Measurements from ENCODE around the gene ZBTB38.

ZBTB38 gene

DNA sequence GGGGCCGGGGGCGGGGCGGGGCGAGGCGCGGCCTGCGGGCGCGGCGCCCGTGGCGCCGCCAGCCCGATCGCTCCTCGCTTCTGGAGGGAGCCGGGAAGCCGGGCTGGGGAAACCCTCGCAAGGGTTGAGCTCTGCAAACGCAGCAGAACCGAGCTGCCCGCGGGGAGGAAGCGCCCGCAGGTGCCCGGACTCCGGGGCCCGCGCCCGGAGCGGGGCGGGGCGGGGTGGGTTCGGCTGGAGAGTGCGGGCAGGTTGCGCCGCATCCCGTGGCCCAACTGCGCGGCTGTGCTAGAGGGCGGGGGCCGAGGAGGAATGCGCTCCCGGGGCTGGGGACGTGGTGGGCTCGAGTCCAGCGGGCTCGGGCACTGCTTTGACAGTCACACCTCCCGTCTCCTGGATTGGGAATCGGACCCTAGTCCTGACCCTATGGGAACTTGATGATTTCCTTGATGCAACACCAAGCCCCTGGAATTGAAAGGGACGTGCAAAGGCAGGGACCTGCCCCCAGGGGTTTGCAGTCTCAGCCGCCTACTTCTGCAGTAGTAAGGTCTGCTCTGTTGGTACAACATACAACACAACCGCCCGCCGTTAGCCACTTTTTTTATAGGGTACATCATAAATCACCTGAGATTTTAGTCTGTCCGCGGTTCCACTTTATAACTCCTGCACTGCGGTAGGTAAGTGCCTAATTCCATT, 34.3 kb downstream of the ZBTB38 start:
- Mint-ChIP-seq H3K27ac (peak overlapping the region; percentile 85), H3K4me3 (peak overlapping the region; percentile 78), H3K9me3 (no peaks in the 10 kb centered on the region), H3K4me1 (ENCODE audit: low read depth) (peaks cover 42% of the 10 kb centered on the region), H3K36me3 (ENCODE audit: low read depth) (peaks cover 33% of the 10 kb centered on the region), H3K27me3 (no peaks in the 10 kb centered on the region)
- intact Hi-C loops (cut with micrococcal nuclease), result loop anchor here (2.0 to 5.0 kb wide), 3 partner anchors 35 to 92 kb away; partner anchors contain the start of gene ZBTB38

DNA sequence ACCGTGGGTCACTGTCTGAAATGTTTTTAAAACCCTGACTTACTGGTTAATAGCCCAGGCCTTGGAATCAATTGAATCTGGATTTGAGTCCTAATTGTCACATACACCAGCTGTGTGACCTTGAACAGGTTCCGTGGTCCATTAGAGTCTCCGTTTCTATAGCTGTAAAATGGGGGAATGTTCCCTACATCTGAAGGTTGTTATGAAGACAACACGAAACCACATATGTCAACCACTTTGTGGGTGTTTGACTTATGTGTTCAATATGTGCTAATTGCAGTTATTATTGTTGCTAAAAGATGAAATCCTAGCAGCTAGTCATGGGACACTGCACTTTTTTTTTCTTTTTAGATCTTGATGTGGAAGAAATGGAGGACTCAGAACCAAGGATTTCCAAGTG, 35.3 kb downstream of the ZBTB38 start:
- Mint-ChIP-seq H3K27ac (no peak overlapping the region), H3K4me1 (ENCODE audit: low read depth) (peaks cover 42% of the 10 kb centered on the region), H3K9me3 (no peaks in the 10 kb centered on the region), H3K27me3 (no peaks in the 10 kb centered on the region), H3K36me3 (ENCODE audit: low read depth) (peaks cover 39% of the 10 kb centered on the region), H3K4me3 (no peak overlapping the region)
- intact Hi-C loops (cut with micrococcal nuclease), result loop anchor here (2.0 to 5.0 kb wide), 3 partner anchors 36 to 93 kb away; partner anchors contain the start of gene ZBTB38

DNA sequence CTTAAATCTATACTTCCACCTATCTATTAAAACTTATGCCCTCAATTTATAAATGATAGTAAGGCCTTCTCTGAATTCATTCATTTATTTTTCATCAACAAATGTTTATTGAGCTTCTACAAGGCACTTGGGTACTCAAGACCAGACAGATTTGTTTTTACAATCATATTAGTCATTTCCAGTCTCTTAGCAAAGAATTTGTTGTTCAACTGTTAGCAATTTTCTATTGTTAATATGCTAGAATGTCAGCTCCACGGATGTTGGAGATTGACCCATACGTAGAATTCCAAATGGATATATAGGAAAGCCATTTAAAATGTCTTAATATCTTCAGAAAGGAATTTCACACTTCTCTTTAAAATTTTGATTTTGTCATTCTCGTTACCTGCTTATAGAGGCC, 36.7 kb downstream of the ZBTB38 start:
- peaks cover 49% of the 10 kb centered on the region for H3K36me3 Mint-ChIP-seq (ENCODE audit: low read depth)
- no peak overlapping the region for H3K27ac Mint-ChIP-seq
- no peaks in the 10 kb centered on the region for H3K27me3 Mint-ChIP-seq
- H3K4me3 Mint-ChIP-seq, result no peak overlapping the region
- intact Hi-C loops (cut with micrococcal nuclease), result no loop called here
- H3K4me1 Mint-ChIP-seq (ENCODE audit: low read depth), result peaks cover 39% of the 10 kb centered on the region
- no peaks in the 10 kb centered on the region for H3K9me3 Mint-ChIP-seq

DNA sequence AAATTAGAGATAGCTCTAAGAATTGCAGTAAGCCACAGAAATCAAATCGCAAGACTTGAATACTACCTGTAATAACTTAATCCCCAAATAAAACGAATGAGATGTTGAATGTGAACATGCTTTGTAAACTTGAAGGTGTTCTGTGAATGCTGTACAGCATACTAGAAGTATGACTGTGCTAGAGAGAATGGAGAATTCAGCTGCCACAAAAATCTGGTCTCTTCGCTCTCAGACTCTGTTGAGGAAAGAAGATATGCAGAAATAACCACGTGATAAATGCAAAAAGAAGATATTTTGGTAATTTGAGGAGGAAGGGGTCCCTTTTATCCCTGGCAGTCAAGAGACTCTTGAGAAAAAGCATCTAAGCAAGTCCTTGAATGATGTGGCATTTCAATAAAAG, 37.3 kb downstream of the ZBTB38 start:
- no peaks in the 10 kb centered on the region for H3K9me3 Mint-ChIP-seq
- no peaks in the 10 kb centered on the region for H3K27me3 Mint-ChIP-seq
- intact Hi-C loops (cut with micrococcal nuclease), result no loop called here
- H3K36me3 Mint-ChIP-seq (ENCODE audit: low read depth), result peaks cover 54% of the 10 kb centered on the region
- H3K4me1 Mint-ChIP-seq (ENCODE audit: low read depth), result peaks cover 44% of the 10 kb centered on the region
- peak overlapping the region; percentile 0 for H3K27ac Mint-ChIP-seq
- no peak overlapping the region for H3K4me3 Mint-ChIP-seq

DNA sequence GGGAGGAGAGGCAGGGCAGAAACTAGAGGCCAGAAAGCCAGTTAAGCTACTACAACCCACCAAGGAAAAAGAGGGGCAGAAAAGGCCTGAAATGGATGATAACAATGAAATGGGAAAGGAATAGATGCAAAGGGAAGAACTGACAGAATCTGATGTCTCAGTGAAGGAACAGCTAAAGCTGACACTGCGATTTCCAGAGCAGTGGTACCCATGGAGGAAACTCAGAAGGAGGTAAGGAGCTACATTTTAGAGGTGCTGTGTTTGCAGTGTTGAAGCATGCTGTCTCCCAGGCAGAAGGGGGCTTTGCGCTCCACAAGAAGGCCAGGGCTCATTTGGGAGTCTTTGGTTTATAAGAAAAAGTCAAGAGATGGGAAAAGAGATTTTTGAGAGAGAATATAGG, 38.0 kb downstream of the ZBTB38 start:
- Mint-ChIP-seq H3K4me1 (ENCODE audit: low read depth) (peaks cover 50% of the 10 kb centered on the region), H3K9me3 (no peaks in the 10 kb centered on the region), H3K27me3 (no peaks in the 10 kb centered on the region), H3K36me3 (ENCODE audit: low read depth) (peaks cover 54% of the 10 kb centered on the region), H3K27ac (peak overlapping the region; percentile 0), H3K4me3 (no peak overlapping the region)
- intact Hi-C loops (cut with micrococcal nuclease), result no loop called here

DNA sequence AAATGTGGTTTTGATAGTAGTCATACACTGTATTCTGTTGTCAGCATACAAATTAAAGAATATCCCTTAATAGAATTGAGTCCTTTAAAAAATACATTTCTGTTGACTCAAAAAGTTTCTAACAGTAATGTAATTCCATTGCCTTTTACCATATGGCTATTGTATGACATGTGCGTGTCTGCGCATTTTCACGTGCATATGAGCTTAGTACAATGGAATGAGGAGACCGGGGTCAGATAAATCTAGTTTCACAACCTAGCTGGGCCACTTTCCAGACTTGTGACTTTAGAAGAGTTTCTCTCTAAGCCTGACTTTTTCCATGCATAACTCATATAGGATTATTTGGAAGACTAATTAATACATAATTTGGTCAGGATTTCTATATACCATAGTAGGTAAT, 38.7 kb downstream of the ZBTB38 start:
- H3K4me3 Mint-ChIP-seq, result no peak overlapping the region
- H3K36me3 Mint-ChIP-seq (ENCODE audit: low read depth), result peaks cover 54% of the 10 kb centered on the region
- no peaks in the 10 kb centered on the region for H3K27me3 Mint-ChIP-seq
- intact Hi-C loops (cut with micrococcal nuclease), result no loop called here
- H3K4me1 Mint-ChIP-seq (ENCODE audit: low read depth), result peaks cover 53% of the 10 kb centered on the region
- no peaks in the 10 kb centered on the region for H3K9me3 Mint-ChIP-seq
- H3K27ac Mint-ChIP-seq, result no peak overlapping the region

DNA sequence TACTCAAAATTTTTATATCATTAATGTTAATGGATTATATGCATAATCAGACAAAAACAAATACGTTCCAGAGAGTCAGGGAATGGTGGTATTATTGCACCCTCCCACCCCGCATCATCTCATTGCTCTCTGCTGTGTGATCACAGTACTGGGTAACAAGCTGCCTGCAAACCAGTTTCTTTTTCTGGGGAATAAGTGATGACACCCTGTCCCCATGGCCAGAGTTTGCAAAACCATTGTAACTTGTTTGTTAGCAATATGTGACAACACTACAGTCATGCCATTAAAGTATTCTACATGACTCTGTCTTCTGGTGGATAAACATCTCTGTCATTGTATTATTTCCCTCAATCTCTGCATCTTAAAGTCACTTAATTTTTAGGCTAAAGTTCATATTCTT, 39.5 kb downstream of the ZBTB38 start:
- no peak overlapping the region for H3K4me3 Mint-ChIP-seq
- no peak overlapping the region for H3K27ac Mint-ChIP-seq
- peaks cover 59% of the 10 kb centered on the region for H3K4me1 Mint-ChIP-seq (ENCODE audit: low read depth)
- H3K9me3 Mint-ChIP-seq, result no peaks in the 10 kb centered on the region
- intact Hi-C loops (cut with micrococcal nuclease), result no loop called here
- H3K27me3 Mint-ChIP-seq, result no peaks in the 10 kb centered on the region
- H3K36me3 Mint-ChIP-seq (ENCODE audit: low read depth), result peaks cover 58% of the 10 kb centered on the region

DNA sequence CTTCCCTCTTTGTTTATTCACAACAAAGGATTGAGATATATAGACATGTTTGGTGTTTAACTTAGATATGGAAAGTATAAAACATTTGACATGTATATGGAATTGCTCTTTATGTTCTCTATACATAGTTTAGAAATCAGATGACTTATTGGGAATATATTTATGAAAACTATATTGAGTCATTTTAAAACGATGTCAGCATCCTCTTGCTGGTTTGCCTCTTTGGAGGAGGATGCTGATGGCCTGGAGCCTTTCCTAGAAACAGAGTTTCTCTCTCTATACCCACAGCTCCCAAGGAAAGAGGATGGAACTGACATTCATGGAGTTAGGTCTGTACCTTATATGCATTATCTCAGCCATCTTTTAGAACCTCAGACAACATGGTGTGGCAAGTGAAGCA, 40.3 kb downstream of the ZBTB38 start:
- peaks cover 66% of the 10 kb centered on the region for H3K4me1 Mint-ChIP-seq (ENCODE audit: low read depth)
- H3K27ac Mint-ChIP-seq, result no peak overlapping the region
- intact Hi-C loops (cut with micrococcal nuclease), result no loop called here
- no peaks in the 10 kb centered on the region for H3K27me3 Mint-ChIP-seq
- H3K9me3 Mint-ChIP-seq, result no peaks in the 10 kb centered on the region
- H3K36me3 Mint-ChIP-seq (ENCODE audit: low read depth), result peaks cover 65% of the 10 kb centered on the region
- H3K4me3 Mint-ChIP-seq, result no peak overlapping the region

DNA sequence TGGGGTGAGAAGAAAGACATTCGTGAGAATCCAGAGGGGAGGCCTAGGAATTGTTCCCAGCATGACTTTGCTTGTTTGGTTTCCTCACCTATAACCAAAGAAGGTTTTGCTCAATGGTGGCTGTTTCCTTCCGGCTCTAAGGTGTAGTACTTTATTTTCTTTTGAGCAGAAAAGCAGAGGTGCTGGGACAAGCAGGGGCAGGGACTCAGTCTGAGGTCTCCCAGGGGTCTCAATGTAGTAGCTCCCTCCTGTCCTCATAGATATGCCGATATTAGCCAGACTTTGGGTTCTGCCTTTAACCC, 41.6 kb downstream of the ZBTB38 start:
- Mint-ChIP-seq H3K36me3 (ENCODE audit: low read depth) (peaks cover 65% of the 10 kb centered on the region), H3K27ac (peak overlapping the region; percentile 88), H3K9me3 (no peaks in the 10 kb centered on the region), H3K4me3 (no peak overlapping the region), H3K27me3 (no peaks in the 10 kb centered on the region), H3K4me1 (ENCODE audit: low read depth) (peaks cover 53% of the 10 kb centered on the region)
- intact Hi-C loops (cut with micrococcal nuclease), result no loop called here

DNA sequence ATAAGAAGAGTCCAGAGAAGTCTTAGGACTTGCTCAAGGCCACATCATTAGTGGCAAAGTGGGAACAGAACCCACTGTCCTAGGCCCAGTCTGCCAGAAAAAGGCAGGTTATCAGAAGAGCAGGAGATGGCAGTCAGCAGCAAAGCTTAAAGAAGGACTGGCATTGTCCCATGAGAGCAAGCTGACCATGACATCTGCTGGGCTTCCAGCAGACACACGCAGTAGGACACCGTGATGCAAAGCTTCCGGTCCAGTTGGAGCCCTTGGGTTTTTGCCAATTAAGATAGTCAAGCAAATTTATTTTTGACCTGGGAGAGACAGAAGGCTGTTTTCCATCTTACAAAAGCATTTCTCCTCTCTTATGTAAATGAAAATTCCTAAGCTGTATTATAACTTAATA, 42.1 kb downstream of the ZBTB38 start:
- intact Hi-C loops (cut with micrococcal nuclease), result no loop called here
- H3K4me1 Mint-ChIP-seq (ENCODE audit: low read depth), result peaks cover 53% of the 10 kb centered on the region
- H3K9me3 Mint-ChIP-seq, result no peaks in the 10 kb centered on the region
- peak overlapping the region; percentile 88 for H3K27ac Mint-ChIP-seq
- no peaks in the 10 kb centered on the region for H3K27me3 Mint-ChIP-seq
- H3K4me3 Mint-ChIP-seq, result no peak overlapping the region
- H3K36me3 Mint-ChIP-seq (ENCODE audit: low read depth), result peaks cover 65% of the 10 kb centered on the region

DNA sequence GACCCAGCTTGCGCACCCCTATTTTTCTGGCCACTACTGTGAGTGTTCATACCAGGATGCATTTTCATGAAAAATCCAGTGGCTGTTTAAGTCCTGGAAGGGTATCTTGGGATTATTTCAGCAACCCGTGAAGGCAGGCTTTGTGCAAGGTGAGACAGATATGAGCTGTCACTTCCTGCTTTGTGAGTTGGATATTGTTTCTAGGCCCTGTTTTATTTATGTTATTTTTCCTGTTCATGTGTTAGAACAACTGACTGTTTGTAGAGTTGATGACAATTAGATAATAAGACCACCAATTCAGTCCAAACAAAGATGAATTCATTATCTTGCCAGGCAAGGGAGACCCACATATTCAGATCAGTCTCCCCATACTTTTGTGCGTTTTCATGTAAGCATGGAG, 42.5 kb downstream of the ZBTB38 start:
- intact Hi-C loops (cut with micrococcal nuclease), result no loop called here
- H3K27ac Mint-ChIP-seq, result peak overlapping the region; percentile 88
- H3K27me3 Mint-ChIP-seq, result no peaks in the 10 kb centered on the region
- H3K36me3 Mint-ChIP-seq (ENCODE audit: low read depth), result peaks cover 65% of the 10 kb centered on the region
- no peak overlapping the region for H3K4me3 Mint-ChIP-seq
- peaks cover 48% of the 10 kb centered on the region for H3K4me1 Mint-ChIP-seq (ENCODE audit: low read depth)
- no peaks in the 10 kb centered on the region for H3K9me3 Mint-ChIP-seq

DNA sequence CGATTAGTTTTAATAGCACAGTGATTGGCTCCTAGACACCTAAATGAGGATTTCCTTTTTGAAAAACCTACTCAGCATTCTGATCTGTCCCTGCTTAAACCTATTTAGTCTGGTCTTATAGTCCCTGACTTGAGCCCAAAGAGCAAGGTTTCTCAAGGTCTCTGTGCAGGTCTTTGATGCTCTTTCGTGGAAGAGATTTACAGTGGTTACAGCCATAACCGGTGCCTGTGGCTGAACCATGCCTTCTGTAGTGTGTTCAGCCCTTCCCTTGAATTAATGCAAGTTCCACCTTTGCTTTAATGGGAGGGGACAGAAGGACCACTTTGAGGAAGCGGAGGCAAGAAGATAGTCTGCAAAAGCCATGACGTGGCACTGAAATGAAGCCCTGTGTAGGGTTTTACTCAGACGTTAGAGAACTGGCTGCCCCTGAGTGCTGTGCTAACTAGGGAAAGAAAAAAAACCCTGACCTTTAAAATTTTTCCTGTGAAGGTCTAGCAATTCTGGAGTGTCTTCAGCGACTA, 43.0 kb downstream of the ZBTB38 start:
- Mint-ChIP-seq H3K4me3 (peak overlapping the region; percentile 4), H3K9me3 (no peaks in the 10 kb centered on the region), H3K4me1 (ENCODE audit: low read depth) (peaks cover 44% of the 10 kb centered on the region), H3K27ac (peak overlapping the region; percentile 88), H3K36me3 (ENCODE audit: low read depth) (peaks cover 65% of the 10 kb centered on the region), H3K27me3 (no peaks in the 10 kb centered on the region)
- intact Hi-C loops (cut with micrococcal nuclease), result no loop called here

DNA sequence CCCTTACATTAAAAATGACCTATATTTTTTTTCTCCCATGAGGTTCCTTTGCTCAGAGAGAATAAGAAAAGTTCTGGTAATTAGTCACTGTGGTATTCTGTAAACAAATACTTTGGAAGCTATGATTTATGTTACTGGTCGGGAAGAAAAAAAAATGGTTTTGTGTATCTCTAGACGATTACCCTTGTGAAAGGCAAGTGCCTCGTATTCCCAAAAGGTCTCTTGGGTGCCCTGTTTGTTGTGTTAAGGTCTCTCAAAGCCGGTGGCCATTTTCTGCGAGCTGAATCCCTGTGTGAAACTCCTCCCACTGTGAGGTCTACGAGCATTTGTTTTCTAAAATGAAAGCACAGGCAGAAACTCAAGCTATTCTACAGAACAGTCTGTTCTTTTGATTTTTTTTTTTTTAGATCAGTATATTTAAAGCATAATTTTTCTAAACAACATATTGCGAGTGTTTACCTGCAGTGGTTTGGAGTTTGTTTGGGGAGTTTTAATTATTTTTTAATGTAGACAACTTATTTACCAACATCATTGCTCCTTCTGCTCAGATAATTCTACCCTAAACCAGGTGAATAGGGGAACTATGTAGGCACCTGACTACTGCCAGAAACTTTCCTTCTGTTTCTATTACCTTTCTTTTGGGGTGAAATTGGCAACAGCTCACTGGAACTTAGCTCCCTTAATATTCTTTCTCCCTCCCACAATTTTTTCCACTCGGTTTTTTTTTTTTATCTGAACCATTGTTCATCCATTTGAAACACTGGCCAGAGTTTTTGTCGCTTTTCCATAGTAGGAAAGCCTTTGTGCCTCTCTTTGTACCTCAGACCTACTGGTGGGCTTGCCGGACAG, 44.0 kb downstream of the ZBTB38 start:
- peak overlapping the region; percentile 88 for H3K27ac Mint-ChIP-seq
- peaks cover 69% of the 10 kb centered on the region for H3K36me3 Mint-ChIP-seq (ENCODE audit: low read depth)
- H3K9me3 Mint-ChIP-seq, result no peaks in the 10 kb centered on the region
- intact Hi-C loops (cut with micrococcal nuclease), result no loop called here
- H3K4me1 Mint-ChIP-seq (ENCODE audit: low read depth), result peaks cover 40% of the 10 kb centered on the region
- peak overlapping the region; percentile 61 for H3K4me3 Mint-ChIP-seq
- no peaks in the 10 kb centered on the region for H3K27me3 Mint-ChIP-seq

DNA sequence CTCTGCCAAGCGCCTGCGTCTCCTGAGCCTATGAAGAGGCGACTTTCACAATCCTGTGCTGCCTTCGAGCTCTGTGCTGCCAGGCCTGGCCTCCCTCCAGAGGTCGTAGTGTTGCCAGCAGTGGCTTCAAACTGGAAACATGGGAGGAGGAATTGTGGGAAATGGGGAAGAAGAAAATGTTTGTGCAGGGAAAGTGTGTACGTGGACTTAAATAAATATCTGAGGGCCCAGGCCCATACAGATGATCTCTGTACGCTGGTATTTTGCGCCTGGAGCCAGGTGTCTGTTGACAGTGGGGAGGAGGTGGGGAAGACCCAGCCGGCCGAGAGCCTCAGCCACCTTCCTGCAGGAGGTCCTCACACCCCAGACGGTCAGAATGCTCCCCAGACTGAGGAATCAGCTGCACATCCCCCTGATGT, 44.6 kb downstream of the ZBTB38 start:
- Mint-ChIP-seq H3K27me3 (no peaks in the 10 kb centered on the region), H3K27ac (peak overlapping the region; percentile 88), H3K9me3 (peaks cover 2% of the 10 kb centered on the region), H3K36me3 (ENCODE audit: low read depth) (peaks cover 74% of the 10 kb centered on the region), H3K4me1 (ENCODE audit: low read depth) (peaks cover 40% of the 10 kb centered on the region), H3K4me3 (peak overlapping the region; percentile 61)
- intact Hi-C loops (cut with micrococcal nuclease), result no loop called here
